Right ventricle myocardium inferior (tissue), 1 donor: ENCODE results near the gene DMAC2. TPM values are rescaled to one million over a fixed set of nuclear protein-coding genes. Genes with fewer than 3 reads are reported as not detected.
"Not testable (repeated sequence)": the region's sequence is repeated elsewhere in the genome, so short reads cannot be mapped to it uniquely, and the experiment has no call there.

Source experiments
- ATAC-seq: fragments of 200-7000 bp; cut with Tn5 transposase; one replicate; pipeline ENCODE4 v1.9.1; 2020; ENCODE audit warnings: mild to moderate bottlenecking, moderate library complexity
- DNase-seq: peaks from one replicate; pipeline ENCODE4 v3.0.0; 2021; ENCODE audit errors: missing footprints
- intact Hi-C: fragments of 100-400 bp; cut with DNase I; formaldehyde crosslinking; loops from one replicate; pipeline ENCODE4 v1.11.0; 2022
- total RNA-seq: library from RNA; stranded (reverse); fragmentation: NEBNext Ultra II Directional; extraction: Animal tissue kit (Norgen Biotek cat#: 25700); gene quantifications from one replicate; pipeline ENCODE4 v1.2.1, GENCODE V29; 2021
- donor health status: DM: no; HTN: yes; CAD: no; lungs with severe emphysema.

The DMAC2 gene
- total RNA-seq, 1 donor from 2014 or later, result 108 TPM

DNA sequence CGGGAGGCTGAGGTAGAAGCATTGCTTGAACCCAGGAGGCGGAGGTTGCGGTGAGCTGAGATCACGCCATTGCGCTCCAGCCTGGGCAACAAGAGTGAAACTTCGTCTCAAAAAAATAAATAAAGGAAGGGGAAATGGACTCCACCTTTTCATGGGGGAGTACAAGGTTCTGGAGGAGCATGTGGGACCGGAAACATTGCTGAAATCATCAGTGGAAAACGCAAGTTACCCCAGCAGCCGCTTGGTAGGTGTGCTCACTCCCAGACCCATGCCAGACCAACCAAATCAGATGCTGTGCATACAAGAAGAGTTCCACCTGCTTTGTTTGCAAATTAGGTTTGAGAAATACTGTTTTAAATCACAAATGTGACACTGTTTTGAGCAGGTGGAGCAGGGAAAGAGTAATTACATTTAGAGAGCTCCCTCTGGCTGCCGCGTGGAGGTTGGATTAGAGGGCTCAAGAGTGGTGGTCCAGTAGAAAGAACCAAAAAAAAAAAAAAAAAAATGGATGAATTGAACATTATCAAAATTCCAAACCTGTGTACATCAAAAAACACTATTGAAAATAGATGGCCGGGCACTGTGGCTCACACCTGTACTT lies 8.1 kb upstream of the DMAC2 start:
- intact Hi-C loops, result loop anchor here (2.0 to 10.0 kb wide), 3 partner anchors 89 to 243 kb away; no protein-coding TSS in a partner anchor
- DNase-seq, result no peak
- no peak for ATAC-seq

DNA sequence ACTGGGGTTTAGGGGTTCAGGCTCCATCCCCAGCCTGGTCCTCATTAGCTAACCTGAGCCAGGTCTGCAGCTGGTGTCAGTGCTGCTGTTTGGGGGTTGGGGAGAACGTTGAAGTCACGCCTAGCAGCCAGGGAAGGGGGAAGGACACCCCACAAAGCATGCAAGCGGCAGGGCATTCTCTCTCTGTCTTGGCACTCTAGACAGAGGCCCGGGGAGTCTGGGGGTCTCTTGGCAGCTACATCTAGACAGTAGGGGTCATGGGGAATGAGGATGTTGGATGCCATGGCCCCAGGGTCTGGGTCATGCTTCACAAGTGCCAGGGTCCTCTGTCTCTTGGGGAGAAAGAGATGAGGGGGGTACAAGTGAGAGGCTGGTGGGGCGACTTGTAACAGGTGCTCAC lies 5.9 kb upstream of the DMAC2 start:
- ATAC-seq, result no peak
- intact Hi-C loops, result loop anchor here (10.0 kb wide), 1 partner anchor 241 kb away; no protein-coding TSS in a partner anchor
- DNase-seq, result no peak

DNA sequence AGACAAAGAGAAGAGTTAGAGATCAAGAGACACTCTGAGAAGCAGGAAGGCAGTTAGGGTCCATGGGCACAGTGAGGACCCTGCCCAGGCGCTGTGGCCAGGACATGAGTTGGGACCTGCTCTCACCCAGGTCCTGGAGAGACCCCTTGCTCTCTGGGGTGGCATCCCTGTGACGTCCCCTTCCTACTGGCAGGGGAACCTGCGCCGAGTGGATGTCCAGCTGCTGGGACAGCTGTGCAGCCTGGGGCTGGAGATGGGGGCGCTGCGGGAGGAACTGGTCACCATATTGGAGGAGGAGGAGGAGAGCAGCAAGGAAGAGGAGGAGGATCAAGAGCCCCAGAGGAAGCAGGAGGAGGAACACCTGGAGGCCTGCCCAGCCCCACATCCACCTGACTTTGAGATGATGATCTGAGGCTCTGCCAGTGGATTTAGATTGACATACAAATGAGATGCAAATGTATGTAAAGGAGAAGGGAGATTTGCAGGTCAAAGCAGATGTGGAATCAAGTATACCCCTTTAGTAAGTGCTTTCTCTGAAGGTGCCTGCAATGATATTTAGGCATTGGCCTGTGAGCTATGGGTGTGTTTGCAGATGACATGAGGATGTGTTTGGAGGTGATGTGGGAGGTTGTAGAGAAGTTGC lies 4.2 kb upstream of the DMAC2 start:
- ATAC-seq, result no peak
- DNase-seq, result no peak
- intact Hi-C loops, result loop anchor here (10.0 kb wide), 1 partner anchor 239 kb away; no protein-coding TSS in a partner anchor

DNA sequence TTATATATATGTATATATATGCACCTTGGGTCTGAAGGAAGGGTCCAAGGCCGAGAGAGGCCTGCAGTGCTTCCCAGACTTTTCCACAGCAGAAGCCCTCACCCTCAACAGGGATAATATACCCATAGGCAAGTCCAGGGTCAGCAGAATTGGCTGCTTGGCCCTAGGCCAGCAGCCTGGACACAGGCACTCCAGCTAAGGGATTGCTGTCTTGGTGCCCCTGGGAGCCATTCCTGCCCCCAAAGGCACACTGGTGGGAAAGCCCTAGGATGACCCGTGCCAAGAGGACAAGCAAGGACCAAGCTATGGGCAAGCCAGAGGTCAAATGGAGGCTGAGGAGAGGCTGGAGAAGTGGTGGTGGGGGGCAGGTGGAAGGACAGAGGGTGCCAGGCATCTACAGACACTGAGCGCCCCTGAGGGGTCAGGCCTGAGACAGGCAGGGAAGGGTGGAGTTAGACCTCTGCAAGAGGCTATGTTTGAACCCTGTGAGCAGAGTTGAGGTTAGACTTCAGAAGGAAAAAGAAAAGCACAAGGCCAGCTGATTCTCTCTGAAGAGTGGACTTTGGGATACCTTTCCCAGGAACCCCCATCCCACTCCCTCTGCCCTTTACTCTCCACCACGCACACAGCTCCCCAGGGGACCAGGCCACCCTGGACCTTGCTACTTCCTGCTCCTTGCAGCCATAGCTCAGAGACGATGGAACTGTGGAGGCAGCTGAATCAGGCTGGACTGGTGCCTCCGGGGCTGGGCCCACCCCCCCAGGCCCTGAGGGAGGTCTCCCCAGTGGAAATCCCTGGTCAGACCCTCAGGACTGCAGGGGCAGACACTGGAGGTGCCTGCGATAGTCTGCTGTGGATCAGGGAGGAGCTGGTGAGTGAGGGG lies 3.0 kb upstream of the DMAC2 start, which contains the start of gene ERICH4:
ERICH4 (plus strand) TSS at position 684 of the 883 bp plus-strand sequence; CDS start at position 698, 14 bp downstream.
- ATAC-seq (no peak), DNase-seq (no peak)
- intact Hi-C loops, result loop anchor here (10.0 kb wide), 1 partner anchor 238 kb away; no protein-coding TSS in a partner anchor

DNA sequence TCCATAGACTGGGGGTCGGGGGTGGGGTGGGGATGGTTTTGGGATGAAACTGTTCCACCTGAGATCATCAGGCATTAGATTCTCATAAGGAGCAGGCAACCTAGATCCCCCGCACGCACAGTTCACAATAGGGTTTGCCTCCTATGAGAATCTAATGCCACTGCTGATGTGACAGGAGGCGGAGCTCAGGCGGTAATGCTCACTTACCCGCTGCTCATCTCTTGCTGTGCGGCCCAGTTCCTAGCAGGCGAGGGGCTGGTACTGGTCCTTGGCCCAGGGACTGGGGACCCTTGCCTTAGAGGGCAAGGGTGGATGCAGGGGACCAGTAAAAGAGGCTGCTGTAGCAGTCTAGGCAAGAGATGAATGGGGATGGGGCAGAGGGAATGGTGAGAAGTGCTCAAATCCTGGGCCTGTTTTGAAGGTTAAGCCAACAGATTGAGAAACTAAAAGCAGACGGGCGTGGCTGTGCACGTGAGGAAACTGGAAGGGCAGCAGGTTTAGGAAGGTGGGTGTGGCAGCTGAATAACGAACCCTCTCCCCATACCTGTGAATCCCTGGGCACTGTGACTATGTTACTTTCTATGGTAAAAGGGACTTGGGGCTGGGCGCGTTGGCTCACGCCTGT lies 1.7 kb upstream of the DMAC2 start:
- ATAC-seq (no peak), DNase-seq (no peak)
- intact Hi-C loops, result loop anchor here (10.0 kb wide), 1 partner anchor 237 kb away; no protein-coding TSS in a partner anchor

DNA sequence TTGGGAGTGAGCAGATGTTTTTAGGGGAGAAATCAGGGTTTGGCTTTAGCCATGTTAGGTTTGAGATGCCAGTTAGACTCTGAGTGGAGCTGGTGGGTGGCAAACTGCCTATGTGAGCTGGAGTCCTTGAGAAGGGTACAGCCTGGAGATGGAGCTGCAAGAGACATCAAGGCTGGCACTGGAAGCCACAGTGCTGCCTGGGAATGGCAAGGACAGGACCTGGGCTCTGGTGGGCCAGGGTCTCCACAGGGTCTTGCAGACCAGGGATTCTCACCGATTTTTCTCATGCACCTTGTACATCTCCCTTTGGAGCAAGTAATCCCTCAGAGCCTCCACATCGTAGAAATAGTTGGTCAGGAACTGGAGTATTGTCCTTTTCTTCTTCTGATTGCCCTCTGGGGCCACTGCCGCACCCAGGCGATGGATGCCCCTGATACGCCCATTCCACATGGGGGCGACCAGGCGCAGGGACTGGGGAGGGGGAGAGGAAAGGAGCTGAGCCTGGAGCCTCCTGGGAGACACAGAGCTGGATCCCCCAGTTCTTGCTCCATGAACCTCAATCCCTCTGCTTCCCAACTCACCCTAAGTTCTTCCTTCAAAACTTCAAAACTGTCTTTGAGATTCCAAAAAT lies 1.7 kb downstream of the DMAC2 start:
- DNase-seq, result no peak
- intact Hi-C loops, result loop anchor here (2.0 kb wide), 1 partner anchor 41 kb away; the partner anchor contains the start of genes BCKDHA and EXOSC5
- ATAC-seq, result no peak

DNA sequence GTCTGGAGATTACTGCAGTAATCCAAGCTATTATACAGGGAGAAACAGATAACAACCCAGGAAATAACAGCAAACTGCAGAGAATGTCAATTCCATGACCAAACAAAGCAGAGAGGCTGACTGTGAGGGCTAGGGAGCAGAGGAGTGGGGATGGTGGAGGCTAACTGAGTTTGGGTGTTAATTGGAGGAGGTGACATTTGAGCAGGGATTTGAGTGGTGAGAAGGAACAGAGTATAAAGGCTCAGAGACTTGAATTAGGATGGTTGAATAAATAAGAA lies 3.1 kb downstream of the DMAC2 start:
- intact Hi-C loops, result no loop called here
- no peak for DNase-seq
- no peak for ATAC-seq

DNA sequence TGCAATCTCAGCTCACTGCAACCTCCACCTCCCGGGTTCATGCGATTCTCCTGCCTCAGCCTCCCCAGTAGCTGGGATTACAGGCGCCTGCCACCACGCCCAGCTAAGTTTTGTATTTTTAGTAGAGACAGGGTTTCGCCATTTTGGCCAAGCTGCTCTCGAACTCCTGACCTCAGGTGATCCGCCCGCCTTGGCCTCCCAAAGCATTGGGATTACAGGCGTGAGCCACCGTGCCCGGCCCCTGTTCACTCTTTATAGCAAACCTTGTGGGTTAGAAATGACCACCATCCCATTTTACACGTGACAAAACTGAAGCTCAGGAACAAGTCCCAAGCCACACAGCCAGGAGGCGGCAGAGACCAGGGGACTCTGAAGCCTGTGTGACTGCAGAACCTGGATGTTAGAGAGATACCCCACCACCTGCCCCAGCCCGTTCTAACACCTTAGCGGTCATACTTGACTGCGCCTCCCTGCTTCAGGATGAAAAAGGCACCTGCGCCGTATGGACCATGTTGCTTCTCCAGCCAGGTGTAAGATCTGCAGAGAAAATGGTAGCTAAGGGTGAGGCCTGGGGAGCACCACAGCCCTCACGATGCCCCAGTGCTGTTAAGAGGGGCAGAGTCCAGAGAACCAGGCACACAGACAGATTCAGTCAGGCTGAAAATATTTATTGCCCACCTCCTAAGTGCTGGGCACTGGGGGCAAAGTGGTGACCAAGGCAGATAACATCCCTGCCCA lies 3.6 kb downstream of the DMAC2 start:
- ATAC-seq, result no peak
- DNase-seq, result no peak
- intact Hi-C loops, result no loop called here

DNA sequence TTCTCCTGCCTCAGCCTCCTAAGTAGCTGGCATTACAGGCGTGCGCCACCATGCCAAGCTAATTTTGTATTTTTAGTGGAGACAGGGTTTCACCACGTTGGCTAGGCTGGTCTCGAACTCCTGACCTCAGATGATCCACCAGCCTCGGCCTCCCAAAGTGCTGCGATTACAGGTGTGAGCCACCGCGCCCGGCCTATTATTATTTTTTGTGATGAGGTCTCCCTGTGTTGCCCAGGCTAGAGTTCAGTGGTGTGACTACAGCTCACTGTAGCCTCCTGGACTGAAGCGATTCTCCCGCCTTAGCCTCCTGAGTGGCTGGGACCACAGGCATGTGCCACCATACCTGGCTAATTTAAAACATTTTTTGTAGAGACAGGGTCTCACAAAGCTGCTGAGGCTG lies 4.3 kb downstream of the DMAC2 start:
- DNase-seq, ATAC-seq, intact Hi-C loops: not testable (repeated sequence)

DNA sequence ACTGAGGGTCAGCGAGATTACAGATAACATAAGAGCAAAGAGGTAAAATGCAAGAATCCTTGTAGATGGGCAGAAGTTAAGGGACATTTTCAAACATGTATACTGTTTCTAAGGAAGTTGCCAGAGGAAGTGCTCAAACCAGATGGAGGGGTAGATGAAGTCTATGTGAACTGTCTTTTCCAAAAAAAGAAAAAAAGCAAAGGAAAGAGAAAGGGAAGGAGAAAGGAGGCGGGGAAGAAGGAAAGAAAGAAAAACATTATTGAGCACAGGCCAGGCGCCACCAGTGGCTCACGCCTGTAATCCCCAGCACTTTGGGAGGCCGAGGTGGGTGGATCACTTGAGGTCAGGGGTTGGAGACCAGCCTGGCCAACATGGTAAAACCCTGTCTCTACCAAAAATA lies 5.3 kb downstream of the DMAC2 start:
- intact Hi-C loops, result loop anchor here (5.0 kb wide), 1 partner anchor 112 kb away; no protein-coding TSS in a partner anchor
- no peak for ATAC-seq
- no peak for DNase-seq

DNA sequence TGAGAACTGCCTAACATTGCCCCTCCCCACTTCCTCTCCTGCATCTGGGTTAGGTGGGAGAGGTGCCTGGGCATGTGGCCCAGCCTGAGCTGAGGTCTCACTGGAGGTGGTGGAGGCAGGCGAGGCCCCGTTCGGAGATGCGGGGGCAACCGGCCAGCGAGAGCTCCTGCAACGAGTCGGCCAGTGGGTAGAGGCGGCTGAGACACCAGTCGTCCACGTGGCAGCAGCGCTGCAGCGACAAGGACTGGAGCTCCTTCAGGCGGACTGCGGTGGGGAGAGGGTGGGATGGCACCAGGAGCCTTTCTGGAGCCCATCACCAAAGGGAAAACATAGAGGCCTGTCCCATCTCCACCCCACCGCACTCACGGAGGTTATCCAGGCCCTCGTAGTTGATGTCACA lies 6.5 kb downstream of the DMAC2 start:
- no peak for ATAC-seq
- no peak for DNase-seq
- intact Hi-C loops, result loop anchor here (5.0 kb wide), 1 partner anchor 111 kb away; no protein-coding TSS in a partner anchor

DNA sequence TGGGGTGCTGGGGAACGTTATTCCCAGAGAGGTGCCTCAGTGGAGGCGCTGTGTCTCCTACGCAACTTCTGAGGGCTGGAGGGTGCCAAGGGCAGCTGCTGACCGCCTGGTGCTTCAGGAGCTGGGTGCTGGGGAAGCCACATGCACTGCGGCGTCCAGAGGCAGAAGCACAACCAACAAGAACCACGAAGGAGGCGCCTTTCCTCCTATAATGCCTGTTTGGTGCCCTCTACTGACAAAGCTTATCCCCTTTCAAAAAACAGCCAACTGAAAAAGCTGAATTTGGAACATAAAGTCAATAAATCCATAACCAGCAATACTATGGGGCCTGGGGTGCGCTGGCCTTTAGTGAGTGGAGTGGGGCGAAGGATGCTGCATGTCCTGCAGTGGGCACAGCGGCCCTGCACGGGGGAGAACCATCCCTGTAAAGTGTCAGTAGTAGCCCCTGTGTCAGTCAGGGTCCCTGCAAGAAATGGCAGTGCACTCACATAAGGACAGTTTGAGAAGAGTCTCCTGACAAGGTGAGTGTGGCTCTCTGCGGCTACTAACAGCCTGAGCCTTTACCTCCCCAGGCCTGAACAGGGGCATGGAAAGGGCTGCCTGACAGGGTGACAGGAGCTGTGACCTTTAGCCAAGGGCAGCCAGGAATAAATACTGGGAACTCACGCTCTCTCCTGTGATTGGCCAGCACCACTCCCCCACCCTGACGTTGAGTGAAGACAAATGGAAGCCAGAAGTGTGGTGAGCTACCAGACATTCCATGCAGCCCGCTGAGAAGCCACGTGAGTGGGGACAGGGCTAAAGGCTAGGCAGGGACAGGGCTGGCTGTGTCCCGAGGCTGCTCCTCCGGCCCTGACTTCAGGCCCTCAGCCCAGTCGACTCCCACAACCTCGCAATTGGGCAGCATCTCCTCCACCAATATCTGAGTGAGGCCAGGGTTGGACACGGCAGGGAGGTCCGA lies 8.0 kb downstream of the DMAC2 start:
- ATAC-seq (peak; percentile 82), DNase-seq (peak; percentile 76)
- intact Hi-C loops, result loop anchor here (5.0 kb wide), 1 partner anchor 109 kb away; no protein-coding TSS in a partner anchor

DNA sequence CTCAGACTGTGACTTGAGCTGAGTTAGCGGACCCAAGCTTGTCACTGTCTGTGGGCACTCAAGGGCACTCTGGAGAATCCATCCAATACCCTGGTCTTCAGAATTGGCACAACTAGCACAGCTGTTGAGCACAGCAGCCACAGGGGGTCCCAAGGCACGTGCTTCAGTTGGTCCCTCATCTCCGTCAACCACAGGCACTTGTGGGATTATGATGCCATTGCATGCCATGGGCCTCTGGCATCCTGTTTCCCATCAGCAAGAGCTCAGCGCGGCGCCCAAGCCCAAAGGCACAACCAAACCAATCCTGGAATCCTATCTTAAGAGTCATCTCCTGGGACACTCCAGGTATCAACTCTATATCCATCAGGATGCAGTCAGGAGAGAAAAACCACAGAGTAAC lies 8.8 kb downstream of the DMAC2 start:
- intact Hi-C loops, result loop anchor here (5.0 kb wide), 1 partner anchor 109 kb away; no protein-coding TSS in a partner anchor
- no peak for ATAC-seq
- no peak for DNase-seq

DNA sequence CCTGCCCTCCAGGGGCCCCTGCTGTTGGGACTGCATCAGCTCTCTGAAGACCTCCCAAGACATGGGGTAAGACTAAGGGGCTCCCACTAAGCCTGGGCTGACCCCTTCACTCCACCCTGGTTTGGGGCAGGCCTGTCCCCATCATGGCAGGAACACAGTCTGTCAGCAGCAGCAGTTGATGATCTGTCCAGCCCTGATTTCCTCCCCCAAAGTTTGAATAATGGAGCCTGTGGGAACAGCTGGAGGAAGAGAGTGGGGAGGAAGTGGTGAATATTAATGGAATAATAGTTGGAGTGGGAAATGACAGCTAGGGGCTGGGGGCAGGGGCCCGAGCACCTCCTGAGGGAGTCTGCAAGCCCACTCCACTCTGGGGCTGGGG lies 11.2 kb downstream of the DMAC2 start:
- intact Hi-C loops, result no loop called here
- DNase-seq (no peak), ATAC-seq (no peak)

DNA sequence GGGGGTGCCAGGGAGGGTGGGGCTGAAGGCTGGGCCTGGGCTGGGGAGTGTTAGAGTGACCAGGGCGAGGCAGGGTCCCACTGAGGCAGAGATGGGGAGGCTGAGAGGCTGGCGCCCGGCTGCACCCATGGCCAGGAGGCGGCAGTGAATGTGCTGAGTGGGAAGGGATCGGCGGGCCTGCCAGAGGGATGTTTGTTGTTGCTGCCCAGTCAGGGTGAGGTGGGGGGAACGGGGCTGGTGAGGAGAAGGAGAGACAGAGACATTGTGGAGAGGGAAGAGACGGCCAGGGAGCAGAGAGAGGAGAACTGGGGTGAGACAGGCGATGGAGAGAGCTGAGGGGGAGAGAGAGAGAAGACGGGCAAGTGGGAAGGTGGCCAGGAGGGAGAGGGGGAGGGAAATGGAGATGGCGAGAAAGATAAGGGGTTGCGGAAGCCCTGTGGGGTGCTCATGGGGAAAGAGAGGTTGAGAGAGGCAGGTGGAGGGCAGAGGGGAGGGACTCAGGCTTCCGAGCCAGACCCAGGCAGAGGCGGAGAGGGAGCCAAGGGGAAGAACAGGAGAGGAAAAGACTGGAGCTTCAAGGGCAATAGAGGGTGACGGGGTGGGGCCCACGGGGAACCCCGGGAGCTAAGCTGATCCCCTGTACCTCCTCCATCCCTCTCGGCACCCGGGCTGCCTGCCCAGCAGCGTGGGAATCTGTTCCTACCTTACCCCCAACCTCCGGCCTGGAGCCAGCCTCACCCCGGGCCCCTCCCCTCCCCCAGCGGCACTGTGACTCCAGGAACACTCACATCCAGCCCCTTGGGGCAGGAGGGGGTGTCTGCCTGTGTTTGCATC lies 11.8 kb downstream of the DMAC2 start:
- intact Hi-C loops, result loop anchor here (2.0 kb wide), 1 partner anchor 63 kb away; the partner anchor contains the start of gene B9D2

More for the DNA sequence above, 11.8 kb downstream of the DMAC2 start:
- DNase-seq (peak; percentile 84), ATAC-seq (peak; percentile 18)
